NCI-H187 treated with DMSO at 0.1 percent for 48 hours (cell line): Measurements from ENCODE around the gene FBXO17.
"Not testable (repeated sequence)": the region's sequence is repeated elsewhere in the genome, so short reads cannot be mapped to it uniquely, and the experiment has no call there.

Experiments
- DNase-seq: peaks from one replicate; lab custom pipeline; 2025; lab: John Stamatoyannopoulos, UW

Gene FBXO17, protein sequence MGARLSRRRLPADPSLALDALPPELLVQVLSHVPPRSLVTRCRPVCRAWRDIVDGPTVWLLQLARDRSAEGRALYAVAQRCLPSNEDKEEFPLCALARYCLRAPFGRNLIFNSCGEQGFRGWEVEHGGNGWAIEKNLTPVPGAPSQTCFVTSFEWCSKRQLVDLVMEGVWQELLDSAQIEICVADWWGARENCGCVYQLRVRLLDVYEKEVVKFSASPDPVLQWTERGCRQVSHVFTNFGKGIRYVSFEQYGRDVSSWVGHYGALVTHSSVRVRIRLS

DNA sequence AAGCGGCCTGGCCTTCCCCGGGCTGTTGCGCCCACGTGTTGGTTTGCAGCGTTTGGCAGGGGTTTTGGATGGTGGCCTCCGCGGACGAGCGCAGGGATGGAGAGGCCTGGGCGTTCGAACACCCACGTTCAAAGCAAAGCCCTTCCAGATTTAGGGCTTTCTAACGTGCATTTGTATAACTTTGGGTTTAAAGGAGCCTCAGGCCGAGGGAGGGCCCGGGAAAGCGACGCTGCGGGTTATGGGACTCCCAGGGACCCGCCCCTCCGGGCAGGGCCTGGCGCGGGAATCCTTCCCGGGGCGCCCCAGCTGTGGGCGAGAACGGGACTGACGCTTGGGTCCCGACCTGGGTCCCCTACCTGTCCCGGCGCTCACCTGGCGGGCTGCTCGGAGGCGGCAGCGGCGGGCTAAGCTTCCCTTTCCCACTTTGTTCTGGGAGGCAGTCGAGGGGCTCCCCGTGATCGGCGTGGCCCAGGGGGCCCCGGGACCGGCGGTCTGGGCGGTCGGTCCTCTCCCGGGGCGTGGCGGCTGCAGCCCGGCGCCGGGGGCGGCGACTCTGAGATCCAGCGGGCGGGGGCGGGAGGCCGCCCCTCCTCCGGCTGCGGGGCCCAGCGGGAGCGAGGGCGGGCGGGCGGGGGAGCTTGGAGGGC lies at the start of gene FBXO17:
Gene FBXO17 (minus strand): TSS at position 529 of the 647 bp plus-strand sequence. CDS start 25,423 bp downstream, outside the sequence.
- DNase-seq, result no peak

GRCh38 chr19:39024875-39025641 lies 49.5 kb upstream of the FBXO17 start:
- no peak for DNase-seq

DNA sequence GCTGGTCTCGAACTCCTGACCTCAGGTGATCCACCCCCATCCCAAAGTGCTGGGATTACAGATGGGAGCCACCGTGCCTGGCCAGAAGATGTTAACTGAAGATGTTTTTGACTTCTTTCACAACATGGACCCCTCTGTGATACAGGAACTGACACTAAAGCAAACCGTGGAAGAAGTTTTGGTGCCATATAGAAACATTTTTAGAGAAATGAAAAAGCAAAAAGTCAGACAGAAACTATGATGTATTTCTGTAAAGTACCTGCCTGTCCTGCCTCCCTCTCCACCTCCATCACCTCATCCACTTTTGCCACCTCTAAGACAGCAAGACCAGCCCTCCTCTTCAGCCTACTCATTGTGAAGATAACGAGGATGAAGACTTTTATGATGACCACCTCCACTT lies 45.5 kb upstream of the FBXO17 start:
- no peak for DNase-seq

GRCh38 chr19:39017646-39018045 lies 42.1 kb upstream of the FBXO17 start:
- no peak for DNase-seq

DNA sequence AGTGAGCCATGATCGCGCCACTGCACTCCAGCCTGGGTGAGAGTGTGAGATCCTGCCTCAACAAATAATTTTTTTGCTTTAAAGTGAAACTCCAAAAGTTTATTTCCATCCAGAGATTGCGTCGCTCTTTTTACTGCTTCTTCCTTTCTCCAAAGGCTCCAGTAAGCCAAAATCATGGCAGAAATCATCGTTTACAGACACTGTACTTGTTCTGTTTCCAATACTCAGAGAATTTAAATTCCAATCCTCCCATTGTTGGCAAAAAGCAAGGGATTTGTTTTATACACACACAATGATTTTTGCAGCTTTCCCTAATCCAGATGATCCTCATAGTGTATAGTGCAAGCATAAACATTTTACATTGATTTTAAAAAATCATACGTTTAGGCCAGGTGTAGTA lies 41.5 kb upstream of the FBXO17 start:
- DNase-seq, result no peak

DNA sequence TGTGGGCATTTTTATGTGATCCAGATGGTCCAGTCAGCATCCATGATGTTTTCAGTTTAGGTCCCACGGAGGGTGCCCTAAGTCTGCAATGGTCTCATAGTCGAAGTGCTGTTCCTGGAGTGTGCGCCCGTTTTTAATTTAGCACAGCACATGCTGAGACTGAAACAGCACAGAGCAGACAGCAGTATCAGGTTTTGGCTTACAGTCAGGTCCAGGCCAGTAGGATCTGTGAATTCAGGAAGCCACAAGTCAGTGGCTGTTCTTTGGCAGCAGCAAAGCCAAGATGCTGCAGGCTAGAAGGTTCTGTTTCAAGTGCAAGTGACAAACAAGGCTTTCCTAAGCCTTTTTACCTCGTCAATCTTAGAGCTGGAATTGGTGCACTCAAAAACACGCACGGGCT lies 38.5 kb upstream of the FBXO17 start:
- no peak for DNase-seq

DNA sequence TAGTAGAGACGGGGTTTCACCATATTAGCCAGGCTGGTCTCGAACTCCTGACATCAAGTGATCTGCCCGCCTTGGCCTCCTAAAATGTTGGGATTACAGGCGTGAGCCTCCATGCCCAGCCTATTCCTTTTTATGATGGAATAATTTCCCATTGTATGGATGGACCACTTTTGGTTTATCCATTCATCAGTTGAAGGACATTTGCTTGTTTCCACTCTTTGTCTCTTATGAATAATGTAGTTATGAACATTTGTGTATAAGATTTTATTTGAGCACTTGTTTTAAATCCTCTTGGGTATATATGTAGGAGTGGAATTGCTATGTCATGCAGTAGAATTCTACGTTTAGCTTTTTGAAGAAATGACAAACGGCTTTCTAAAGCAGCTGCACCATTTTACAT lies 33.5 kb upstream of the FBXO17 start:
- no peak for DNase-seq

DNA sequence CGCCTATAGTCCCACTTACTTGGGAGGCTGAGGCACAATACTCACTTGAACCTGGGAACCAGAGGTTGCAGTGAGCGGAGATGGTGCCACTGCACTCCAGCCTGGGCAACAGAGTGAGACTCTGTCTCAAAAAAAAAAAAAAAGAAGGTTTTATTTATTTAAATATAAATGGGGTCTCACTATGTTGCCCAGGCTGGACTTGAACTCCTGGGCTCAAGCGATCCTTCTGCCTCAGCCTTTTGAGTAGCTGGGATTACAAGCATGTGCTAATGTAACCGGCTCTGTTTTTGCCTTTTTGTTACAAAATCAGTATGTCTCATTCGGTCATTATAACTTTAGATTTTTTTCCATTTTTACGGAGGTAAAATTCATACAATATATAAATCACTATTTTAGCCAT lies 32.6 kb upstream of the FBXO17 start:
- no peak for DNase-seq

DNA sequence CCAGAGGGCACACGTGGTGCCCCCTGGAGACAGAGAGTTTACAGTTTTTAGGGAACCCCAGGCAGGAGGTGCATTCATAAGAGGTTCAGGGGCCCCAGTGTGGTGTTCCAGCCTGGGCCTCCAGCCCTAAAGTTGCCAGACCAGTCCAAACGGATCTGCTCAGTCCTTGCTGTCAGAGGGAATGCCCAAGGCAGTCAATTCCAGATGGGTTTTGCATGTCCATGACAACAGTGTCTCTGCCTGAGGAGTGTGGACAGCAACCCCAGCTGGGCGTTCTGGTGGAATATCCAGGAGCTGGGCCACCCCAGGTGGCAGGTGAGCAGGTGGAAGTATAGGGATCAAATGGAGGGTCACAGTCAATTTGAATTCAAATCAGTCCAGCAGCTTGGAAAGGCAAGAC lies 31.6 kb upstream of the FBXO17 start:
- no peak for DNase-seq

- DNase-seq, result no peak
Observed at GRCh38 chr19:39004403-39004802, 28.9 kb upstream of the FBXO17 start.

- DNase-seq, result no peak
Observed at GRCh38 chr19:39003796-39004195, 28.3 kb upstream of the FBXO17 start.

DNA sequence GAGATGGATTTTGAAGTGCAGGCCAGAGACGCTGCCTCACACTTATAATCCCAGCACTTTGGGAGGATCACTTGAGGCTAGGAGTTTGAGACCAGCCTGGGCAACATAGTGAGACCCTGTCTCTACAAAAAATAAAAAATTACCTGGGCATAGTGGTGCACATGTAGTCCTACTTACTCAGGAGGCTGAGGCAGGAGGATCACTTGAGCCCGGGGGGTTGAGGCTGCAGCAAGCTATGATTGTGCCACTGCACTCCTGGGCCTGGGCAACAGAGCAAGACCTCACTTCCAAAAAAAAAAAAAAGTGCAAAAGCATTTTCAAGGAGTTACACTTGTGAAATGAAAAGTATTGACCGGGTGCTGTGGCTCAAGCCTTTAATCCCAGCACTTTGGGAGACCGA lies 27.6 kb upstream of the FBXO17 start:
- DNase-seq, result no peak

DNA sequence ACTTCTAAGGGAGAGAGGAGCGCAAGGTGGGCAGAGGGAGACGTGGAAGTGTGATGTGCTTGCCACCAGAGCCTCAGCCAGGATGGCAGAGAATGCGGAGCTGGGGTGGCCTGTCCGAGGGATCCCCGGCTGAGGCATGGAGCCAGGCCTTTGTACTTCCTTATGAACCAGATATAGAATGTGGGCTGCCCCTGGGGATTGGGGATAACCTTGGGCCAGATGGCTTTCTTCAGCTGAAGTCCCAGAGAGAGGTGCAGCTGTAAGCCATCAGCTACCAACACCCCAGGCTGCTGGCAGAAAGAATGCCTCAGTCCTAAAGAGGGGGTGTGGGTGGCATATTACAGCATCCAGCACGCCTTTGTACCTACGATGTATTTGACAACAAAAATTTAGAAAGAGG lies 25.5 kb upstream of the FBXO17 start:
- no peak for DNase-seq

DNA sequence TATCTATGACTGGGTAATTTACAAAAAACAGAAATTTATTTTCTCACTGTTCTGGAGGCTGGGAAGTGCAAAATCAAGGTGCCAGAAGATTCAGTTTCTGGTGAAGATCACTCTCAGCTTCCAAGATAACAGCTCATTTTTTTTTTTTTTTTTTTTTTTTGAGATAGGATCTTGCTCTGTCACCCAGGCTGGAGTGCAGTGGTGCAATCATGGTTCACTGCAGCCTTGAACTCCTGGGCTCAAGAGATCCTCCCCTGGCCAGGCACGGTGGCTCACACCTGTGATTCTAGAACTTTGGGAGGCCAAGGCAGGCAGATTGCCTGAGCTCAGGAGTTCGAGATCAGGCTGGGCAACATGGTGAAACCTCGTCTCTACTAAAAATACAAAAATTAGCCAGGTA lies 22.0 kb upstream of the FBXO17 start:
- DNase-seq, result not testable (repeated sequence)

GRCh38 chr19:38993271-38993670 lies 17.7 kb upstream of the FBXO17 start:
- DNase-seq, result no peak

DNA sequence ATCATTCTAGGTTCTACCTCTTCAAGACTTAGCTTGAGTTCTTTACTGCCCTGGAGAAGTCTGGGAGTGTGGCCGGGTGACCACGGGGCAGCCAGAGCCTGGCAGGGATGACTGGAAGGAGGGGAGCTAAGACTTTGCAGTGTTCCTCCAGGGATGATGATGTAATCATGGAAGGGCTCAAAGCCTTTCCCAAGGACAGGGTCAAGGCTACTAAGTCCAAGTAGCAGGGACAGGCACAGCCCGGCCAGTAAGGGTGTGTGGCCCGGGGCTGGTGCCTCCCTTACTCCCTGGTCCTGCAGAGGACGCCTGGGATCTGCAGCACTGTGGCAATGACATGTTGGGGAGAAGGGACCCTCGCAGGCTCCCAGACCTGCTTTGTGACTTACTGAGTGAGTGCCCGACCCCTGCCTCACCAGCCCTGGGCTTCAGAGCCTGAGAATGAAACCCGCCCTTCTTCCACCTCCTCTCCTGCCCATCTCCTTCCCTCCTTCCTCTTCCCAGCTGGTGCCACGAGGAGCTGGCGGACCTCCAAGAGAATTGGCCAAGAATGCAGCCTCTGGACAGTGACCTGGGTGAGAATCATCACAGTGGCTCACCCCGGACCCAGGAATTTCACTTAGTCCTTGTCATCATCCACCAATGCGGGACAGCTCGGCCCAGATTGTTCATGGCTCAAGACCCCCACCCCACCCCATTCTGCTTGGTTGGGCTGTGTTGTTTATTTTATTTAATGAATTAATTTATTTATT lies 15.6 kb upstream of the FBXO17 start:
- no peak for DNase-seq

DNA sequence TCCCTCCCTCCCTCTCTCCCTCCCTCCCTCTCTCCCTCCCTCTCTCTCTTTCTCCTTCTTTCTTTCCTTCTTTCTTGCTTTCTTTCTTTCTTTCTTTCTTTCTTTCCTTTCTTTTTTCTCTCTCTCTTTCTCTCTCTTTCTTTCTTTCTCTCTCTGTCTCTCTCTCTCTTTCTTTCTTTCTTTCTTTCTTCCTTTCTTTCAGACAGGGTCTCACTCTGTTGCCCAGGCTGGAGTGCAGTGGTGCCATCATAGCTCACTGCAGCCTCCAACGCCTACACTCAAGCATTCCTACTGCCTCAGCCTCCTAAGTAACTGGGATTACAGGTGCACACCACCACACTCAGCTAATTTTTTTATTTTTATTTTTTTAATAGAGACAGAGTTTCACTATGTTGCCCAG lies 14.1 kb upstream of the FBXO17 start:
- DNase-seq, result not testable (repeated sequence)

DNA sequence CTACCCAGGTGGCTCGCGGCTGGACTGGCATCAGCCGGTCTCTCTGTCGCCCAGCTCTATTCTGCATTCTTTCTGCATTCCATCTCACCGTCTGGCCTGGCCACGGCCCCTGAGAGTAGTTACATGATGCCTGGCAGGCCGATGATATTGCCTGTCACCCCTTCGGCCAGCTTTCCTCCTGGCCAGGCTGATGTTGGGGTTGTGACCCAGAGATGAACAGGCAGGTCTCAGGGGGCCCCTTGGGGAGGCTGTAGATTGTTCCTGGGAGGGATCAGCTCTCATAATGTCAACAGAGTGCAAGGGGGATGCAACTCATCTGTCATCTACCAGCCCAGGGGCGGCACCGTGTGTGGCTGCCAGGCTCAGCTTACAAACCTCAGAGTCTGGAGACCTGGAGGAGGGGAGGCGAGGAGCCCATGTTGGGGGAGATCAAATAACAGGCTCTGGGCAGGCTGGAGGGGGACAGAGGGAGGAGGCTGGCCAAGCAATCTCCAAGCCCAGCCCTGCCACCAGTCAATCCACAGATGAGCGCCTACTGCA lies 13.6 kb upstream of the FBXO17 start:
- no peak for DNase-seq

GRCh38 chr19:38988627-38989026 lies 13.1 kb upstream of the FBXO17 start:
- not testable (repeated sequence) for DNase-seq

DNA sequence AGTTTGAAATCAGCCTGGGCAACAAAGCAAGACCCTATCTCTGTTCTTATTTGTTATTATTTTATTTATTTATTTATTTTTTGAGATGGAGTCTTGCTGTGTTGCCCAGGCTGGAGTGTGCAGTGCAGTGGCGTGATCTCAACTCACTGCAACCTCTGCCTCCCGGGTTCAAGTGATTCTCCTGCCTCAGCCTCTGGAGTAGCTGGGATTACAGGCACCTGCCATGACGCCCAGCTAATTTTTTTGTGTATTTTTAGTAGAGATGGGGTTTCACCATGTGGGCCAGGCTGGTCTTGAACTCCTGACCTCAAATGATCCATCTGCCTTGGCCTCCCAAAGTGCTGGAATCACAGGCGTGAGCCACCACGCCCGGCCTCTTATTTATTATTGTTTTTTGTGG lies 12.2 kb upstream of the FBXO17 start:
- DNase-seq, result not testable (repeated sequence)

GRCh38 chr19:38985262-38985661 lies 9.7 kb upstream of the FBXO17 start:
- no peak for DNase-seq
